GM18499 (cell line): ENCODE results near the gene BEST3.
"Not testable (repeated sequence)": the region's sequence is repeated elsewhere in the genome, so short reads cannot be mapped to it uniquely, and the experiment has no call there.

ENCODE experiments used
- ATAC-seq: cut with Tn5 transposase; IDR thresholded peaks from one replicate; pipeline ENCODE4 v1.9.1; 2021; ENCODE audit warnings: moderate number of reproducible peaks; ENCODE audit not compliant: insufficient read depth, unreplicated experiment

Gene BEST3

GRCh38 chr12:69688471-69689427, 10.4 kb downstream of the BEST3 start:
- ATAC-seq = no peak

DNA sequence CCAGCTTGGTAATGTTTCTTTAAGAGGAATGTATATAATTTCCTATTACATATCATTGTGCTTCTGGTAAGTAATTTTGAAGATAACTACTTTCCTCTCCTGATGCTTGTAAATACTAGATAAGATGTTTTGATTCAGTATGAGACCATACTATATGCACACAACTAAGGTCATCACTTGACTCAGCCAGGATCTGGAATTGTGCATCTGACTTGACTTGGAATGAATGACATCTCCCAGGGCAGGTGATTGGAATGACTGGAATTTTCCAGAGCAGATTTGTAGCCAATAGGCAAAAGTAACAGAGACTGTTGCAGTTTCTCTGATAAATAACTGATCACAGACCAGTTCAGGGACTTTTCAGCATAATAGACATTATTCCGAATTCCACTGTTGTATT, 11.1 kb downstream of the BEST3 start:
- ATAC-seq = no peak

DNA sequence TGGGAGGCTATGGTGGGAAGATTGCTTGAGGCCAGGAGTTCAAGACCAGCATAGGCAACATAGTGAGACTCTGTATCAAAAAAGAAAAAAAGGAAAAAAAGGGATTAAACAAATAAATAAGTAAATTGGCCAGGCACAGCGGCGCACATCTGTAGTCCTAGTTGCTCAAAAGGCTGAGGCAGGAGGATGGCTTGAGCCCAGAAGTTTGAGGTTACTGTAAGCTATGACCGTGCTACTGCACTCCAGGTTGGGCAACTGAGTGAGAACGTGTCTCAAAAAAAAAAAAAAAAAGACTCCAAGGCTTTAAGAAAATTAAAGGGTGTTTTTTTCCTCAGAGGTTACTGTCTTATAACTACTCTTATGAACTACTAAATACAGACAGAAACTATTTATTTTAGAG, 11.7 kb downstream of the BEST3 start:
- ATAC-seq = no peak

- ATAC-seq = no peak
Measured at GRCh38 chr12:69686731-69687130, 12.4 kb downstream of the BEST3 start.

DNA sequence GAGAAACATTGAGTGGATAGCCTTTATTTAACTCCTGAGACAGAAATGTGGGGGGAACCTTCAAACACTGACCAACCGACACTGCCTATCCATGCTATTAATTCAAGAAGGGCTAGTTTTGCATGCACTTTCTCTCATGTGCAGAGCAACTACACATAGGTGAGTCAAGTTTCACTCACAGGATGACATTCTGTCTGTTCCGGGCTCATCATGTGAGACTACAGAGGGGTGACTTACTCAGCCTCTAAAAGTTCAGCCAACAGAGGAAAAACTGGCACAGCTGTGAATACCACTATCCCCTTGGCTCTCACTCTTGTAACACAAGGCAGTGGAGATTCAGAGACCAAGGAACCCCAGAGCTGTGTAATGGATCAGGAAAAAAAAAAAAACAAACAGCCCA, 13.3 kb downstream of the BEST3 start:
- ATAC-seq = no peak

GRCh38 chr12:69684466-69684865, 14.6 kb downstream of the BEST3 start:
- ATAC-seq = no peak

GRCh38 chr12:69682110-69682755, 16.9 kb downstream of the BEST3 start:
- ATAC-seq = no peak

DNA sequence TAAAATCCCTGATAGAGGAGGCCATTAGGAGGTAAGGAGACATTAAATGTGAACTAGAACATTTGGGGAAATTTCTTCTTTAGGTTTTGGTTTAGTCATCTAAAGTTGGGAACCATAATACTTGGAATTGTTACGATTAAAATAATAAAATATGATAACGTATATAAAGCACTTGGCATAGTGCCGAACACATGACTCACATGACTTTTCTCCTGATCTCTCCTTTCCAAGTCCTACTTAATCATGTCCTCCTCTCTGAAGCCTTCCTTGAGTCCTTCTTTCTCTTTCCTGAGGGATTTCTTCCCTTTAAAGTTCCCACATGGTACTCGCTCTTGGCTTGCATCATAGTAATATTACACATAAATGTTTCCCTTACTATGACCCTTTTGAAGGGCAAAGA, 20.0 kb downstream of the BEST3 start:
- ATAC-seq = no peak

DNA sequence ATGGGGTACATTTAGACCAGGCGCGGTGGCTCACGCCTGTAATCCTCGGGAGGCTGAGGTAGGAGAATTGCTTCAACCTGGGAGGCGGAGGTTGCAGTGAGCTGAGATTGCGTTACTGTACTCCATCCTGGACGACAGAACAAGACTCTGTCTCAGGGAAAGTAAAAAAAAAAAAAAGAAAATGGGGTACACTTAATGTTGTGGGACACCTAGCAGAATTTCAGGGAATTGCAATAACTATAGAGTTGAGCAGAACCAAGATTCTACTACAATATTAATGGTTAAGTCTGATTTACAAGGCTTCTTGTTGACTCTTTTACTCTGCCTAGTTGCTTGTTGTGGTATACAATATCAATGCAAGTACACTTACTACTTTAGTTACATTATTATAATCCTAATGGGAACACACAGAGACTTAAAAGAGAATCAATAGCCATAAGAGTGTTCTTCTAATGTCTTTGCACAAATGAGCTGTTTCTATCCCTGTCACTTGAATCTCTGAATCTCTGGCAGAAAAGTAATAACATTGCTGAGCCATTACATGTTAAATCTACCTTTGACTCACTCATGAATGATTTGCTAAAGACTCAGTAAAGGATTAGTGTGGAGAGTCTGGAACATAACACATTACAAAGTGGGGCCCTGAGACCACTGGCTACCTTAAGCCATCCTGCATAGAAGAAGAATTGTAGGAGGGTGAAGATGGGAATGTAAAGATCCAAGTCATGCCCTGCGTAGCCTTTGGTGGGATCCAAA, 22.7 kb downstream of the BEST3 start:
- ATAC-seq = no peak

DNA sequence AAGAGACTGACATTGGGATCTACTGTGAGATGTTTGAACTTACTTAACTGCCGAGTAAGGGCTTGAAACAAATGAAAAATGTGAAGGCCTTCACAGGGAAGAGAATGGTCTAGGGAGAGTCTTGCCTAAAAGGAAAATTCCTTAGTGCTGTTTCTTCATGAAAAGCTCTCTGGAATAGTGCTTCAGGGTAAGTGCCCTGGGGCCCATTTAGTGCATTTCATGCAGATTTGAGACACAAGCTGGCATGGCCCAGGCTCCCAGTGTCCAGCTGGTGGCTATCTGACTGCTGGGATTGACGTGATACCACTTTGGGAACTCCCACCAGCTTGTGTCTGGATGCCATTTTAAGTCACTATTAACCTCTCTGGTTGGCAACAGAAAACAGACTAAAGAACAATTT, 26.9 kb downstream of the BEST3 start:
- no peak for ATAC-seq

DNA sequence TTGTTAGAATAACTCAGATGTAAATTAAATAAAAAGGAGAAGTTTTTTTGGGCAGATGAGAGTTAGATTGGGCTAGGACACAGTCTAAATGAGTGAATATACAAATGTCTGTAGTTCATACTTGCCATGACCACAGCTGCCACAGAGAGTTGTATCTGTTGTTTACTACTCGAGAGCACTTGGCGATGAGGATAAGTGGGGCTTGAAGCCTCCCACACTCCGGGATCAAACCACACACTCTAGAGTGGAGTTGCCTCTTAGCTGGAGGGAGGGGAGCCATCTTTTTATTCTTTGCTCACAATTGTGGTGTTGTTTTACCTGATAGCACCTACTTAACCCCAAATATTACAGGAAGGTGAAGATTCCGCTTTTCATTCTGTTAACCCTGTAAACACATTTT, 27.5 kb downstream of the BEST3 start:
- no peak for ATAC-seq

DNA sequence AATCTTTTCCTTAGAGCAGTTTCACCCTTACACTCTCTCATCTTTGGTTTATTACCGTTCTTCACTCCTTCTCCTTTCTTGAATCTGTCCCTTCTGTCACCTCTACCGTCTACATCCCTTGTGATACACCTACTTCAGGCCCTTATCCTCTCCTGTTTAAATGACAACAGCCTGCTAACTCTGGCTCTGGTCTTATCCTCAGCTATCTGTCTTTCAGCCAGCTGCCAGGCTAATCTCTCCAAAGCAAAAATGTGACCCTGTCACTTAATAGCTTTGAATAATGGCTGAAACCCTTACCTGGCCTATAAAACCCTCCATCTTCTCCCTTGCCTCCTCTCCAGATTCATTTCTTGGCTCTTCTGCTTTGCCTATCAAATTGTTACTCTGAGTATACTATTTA, 32.3 kb downstream of the BEST3 start:
- ATAC-seq = no peak

DNA sequence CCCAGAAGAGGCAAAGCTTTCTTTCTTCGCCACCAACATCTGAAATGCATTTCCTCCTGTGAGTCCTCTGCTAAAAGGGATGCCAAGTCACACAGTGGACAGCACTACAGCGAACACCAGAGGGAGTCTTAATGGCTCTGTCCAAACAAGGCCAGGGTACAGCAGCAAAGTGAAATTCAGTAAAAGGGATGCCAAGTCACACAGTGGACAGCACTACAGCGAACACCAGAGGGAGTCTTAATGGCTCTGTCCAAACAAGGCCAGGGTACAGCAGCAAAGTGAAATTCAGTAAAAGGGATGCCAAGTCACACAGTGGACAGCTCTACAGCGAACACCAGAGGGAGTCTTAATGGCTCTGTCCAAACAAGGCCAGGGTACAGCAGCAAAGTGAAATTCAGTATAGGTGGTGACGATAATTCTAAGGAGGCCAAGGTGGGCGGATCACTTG, 34.1 kb downstream of the BEST3 start:
- not testable (repeated sequence) for ATAC-seq

- no peak for ATAC-seq
Measured at GRCh38 chr12:69663726-69664125, 35.4 kb downstream of the BEST3 start.

DNA sequence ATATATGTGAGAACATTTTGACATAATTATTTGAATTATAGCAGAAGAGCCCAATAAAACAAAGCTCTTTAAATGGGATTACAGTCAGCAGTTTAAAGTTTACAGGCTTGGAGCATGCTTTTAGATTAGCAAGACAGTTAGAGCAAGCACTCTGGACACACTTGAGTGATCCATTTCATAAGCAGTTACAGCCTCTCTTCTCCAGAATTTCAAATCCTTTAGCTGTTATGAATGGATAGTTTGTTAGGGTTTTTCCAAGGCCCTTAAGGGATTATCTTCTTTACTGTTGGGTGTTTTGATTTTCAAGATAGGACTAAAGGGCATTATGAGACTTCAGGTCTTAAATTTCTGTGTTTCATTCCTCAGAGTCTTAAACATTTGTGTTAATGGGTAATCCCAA, 36.3 kb downstream of the BEST3 start:
- ATAC-seq = no peak

GRCh38 chr12:69661386-69661785, 37.7 kb downstream of the BEST3 start:
- no peak for ATAC-seq

- ATAC-seq = no peak
Measured at GRCh38 chr12:69660164-69660863, 38.8 kb downstream of the BEST3 start.

- no peak for ATAC-seq
Measured at GRCh38 chr12:69658203-69658602, 40.9 kb downstream of the BEST3 start.

DNA sequence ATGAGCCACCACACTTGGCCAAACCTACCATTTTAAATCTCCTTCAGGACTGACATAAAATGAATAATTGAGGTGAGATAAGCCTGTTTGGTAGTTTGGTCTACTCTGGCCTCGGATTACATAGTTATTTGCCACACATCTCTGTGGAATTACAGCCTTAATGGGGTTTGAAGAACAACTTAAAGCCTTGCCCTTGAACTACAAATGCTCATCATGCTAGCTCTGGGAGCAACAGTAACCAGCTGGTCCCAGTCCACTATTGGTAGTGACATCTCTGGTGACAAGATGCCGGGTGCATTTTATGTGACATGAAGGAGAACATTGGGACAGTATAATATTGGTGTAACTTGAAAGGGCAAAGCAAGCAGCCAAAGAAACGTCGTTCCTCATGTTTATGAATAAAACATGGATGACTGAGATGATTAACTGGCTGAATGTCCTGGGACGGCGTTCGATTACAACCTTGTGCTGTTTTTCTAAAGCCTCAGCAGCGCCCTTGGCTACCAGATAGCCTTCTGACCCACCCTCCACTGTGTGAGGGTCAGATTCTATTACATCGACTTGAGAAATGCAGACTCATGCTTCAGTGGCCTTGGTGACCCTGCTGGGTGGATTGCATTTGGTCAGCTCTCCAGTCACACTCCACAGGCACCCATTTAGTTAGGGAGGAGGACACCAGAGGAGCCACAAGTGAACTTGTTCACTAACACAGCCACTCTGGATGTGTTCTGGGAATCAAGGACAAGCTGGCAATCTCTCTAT, 41.5 kb downstream of the BEST3 start:
- no peak for ATAC-seq
